ENCODE results near the gene NUP93. TPM values are rescaled to one million over a fixed set of nuclear protein-coding genes. Genes with fewer than 3 reads are reported as not detected.
"Not testable (repeated sequence)": the region's sequence is repeated elsewhere in the genome, so short reads cannot be mapped to it uniquely, and the experiment has no call there.

Gene NUP93
- total RNA-seq, 1 donor from 2014 or later: 81.7 TPM

GRCh38 chr16:56864960-56865359 lies 135.0 kb downstream of the NUP93 start, which contains the start of gene SLC12A3:
SLC12A3 (plus strand) TSS chr16:56865207; CDS start chr16:56865236, 29 bp downstream.
- Mint-ChIP-seq H3K27me3 (ENCODE audit: unreplicated experiment) (no peaks in the 10 kb centered on the region), H3K4me1 (ENCODE audit: unreplicated experiment) (peaks cover 33% of the 10 kb centered on the region), H3K9me3 (ENCODE audit: unreplicated experiment) (no peaks in the 10 kb centered on the region), H3K4me3 (ENCODE audit: unreplicated experiment) (no peak within 1 kb of the TSS), H3K36me3 (ENCODE audit: unreplicated experiment) (no peaks in the 10 kb centered on the region), H3K27ac (ENCODE audit: unreplicated experiment) (no peak within 1 kb of the TSS)
- TF ChIP-seq CTCF (IDR thresholded peaks at IDR 0.05): no peak
- DNase-seq (ENCODE audit: extremely low spot score, unreplicated experiment): no peak

DNA sequence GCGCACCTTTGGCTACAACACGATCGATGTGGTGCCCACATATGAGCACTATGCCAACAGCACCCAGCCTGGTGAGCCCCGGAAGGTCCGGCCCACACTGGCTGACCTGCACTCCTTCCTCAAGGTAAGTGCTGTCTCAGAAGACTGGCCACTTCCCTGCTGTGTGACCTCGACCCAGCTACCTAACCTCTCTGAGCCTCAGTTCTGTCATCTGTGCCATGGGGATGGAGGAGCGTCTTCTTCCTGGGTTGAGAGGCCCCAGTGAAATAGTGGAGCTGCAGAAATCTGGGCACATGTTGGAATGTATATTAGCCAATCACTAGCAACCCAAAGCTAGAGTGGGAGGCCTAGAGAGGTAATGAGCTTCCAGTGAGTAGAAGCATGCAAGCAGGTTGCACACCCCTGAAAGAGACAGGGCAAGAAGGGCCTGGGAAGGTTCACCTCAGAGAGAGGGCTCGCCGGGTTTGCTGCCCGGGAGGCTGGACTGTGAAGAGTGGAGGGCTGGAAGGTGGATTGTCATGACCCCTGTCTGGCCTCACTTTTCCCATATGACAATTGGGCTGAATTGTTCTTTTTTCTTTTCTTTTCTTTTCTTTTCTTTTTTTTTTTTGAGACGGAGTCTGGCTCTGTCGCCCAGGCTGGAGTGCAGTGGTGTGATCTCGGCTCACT lies 135.6 kb downstream of the NUP93 start:
- Mint-ChIP-seq H3K27me3 (ENCODE audit: unreplicated experiment) (no peaks in the 10 kb centered on the region), H3K27ac (ENCODE audit: unreplicated experiment) (no peak overlapping the region), H3K36me3 (ENCODE audit: unreplicated experiment) (no peaks in the 10 kb centered on the region), H3K9me3 (ENCODE audit: unreplicated experiment) (no peaks in the 10 kb centered on the region), H3K4me3 (ENCODE audit: unreplicated experiment) (no peak overlapping the region), H3K4me1 (ENCODE audit: unreplicated experiment) (peaks cover 28% of the 10 kb centered on the region)
- no peak for TF ChIP-seq CTCF (IDR thresholded peaks at IDR 0.05)
- no peak for DNase-seq (ENCODE audit: extremely low spot score, unreplicated experiment)

DNA sequence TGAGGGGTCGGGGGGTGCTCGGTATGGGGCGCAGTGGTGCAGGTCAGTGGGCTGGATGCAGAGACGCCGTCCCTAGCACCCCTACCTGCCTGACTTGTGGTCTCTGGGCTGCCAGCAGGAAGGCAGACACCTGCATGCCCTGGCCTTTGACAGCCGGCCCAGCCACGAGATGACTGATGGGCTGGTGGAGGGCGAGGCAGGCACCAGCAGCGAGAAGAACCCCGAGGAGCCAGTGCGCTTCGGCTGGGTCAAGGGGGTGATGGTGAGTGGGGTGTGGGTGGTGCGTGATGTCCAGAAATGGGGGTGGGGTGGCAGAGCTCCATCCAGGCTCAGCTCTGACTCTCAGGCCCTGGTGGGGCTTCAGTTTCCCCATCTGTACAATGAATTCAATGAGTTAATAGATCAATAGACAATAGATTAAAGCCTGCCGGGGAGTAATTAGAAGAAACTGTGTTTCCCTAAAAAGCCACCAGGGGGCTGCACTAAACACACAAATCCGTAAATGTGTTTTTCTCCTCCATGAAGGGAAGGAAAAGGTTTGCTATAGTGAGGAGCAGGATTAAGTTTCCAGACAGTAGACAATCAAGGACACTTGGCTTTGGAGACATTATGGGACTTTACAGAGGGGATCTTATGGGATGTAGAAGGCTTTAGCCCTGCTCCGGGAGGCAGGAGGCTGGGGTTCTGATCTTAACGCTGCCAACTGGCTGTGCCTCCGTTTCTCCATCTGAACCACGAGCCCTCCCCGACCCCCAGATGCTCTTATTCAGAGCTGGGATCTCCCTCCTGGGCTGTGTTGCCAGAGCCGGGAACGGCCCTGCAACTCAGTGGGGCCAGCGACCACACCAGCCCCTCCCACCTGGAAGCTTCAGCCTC lies 137.3 kb downstream of the NUP93 start:
- DNase-seq (ENCODE audit: extremely low spot score, unreplicated experiment): no peak
- peak; percentile 79 for TF ChIP-seq CTCF (IDR thresholded peaks at IDR 0.05)
- no peak overlapping the region for H3K27ac Mint-ChIP-seq (ENCODE audit: unreplicated experiment)
- H3K4me1 Mint-ChIP-seq (ENCODE audit: unreplicated experiment): peaks cover 16% of the 10 kb centered on the region
- H3K36me3 Mint-ChIP-seq (ENCODE audit: unreplicated experiment): no peaks in the 10 kb centered on the region
- H3K27me3 Mint-ChIP-seq (ENCODE audit: unreplicated experiment): no peaks in the 10 kb centered on the region
- H3K9me3 Mint-ChIP-seq (ENCODE audit: unreplicated experiment): no peaks in the 10 kb centered on the region
- H3K4me3 Mint-ChIP-seq (ENCODE audit: unreplicated experiment): no peak overlapping the region

DNA sequence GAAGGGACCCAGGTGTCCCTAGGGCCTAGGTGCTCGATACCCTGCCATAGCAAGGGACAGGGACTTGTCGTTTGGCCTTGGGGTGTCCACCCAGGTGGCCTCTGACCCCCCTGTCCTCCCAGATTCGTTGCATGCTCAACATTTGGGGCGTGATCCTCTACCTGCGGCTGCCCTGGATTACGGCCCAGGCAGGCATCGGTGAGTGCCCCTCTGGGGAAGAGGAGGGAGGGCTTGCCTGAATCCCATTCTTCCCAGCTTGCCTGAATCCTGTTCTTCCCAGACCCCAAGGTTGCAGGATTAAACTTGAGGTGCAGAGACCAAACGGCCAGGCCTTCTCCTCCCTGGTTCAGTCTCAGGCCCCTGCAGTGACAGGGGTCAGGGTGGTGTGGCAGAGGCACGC lies 138.2 kb downstream of the NUP93 start:
- no peak for TF ChIP-seq CTCF (IDR thresholded peaks at IDR 0.05)
- H3K27ac Mint-ChIP-seq (ENCODE audit: unreplicated experiment): no peak overlapping the region

GRCh38 chr16:56868766-56869165 lies 138.8 kb downstream of the NUP93 start:
- DNase-seq (ENCODE audit: extremely low spot score, unreplicated experiment); H3K36me3 Mint-ChIP-seq (ENCODE audit: unreplicated experiment); H3K27ac Mint-ChIP-seq (ENCODE audit: unreplicated experiment); H3K27me3 Mint-ChIP-seq (ENCODE audit: unreplicated experiment); H3K4me3 Mint-ChIP-seq (ENCODE audit: unreplicated experiment); H3K9me3 Mint-ChIP-seq (ENCODE audit: unreplicated experiment): not testable (repeated sequence)
- peaks cover 15% of the 10 kb centered on the region for H3K4me1 Mint-ChIP-seq (ENCODE audit: unreplicated experiment)

More for the DNA sequence above, 138.2 kb downstream of the NUP93 start:
- H3K36me3 Mint-ChIP-seq (ENCODE audit: unreplicated experiment): no peaks in the 10 kb centered on the region
- no peak for DNase-seq (ENCODE audit: extremely low spot score, unreplicated experiment)
- H3K27me3 Mint-ChIP-seq (ENCODE audit: unreplicated experiment): no peaks in the 10 kb centered on the region
- peaks cover 15% of the 10 kb centered on the region for H3K4me1 Mint-ChIP-seq (ENCODE audit: unreplicated experiment)
- H3K4me3 Mint-ChIP-seq (ENCODE audit: unreplicated experiment): no peak overlapping the region
- no peaks in the 10 kb centered on the region for H3K9me3 Mint-ChIP-seq (ENCODE audit: unreplicated experiment)
